UCSD-AML1 (cell line): ENCODE data around the gene ZNF655.
"Not testable (repeated sequence)": the region's sequence is repeated elsewhere in the genome, so short reads cannot be mapped to it uniquely, and the experiment has no call there.

Experiments
- DNase-seq: peaks from one replicate; lab custom pipeline; 2025; ENCODE audit not compliant: unreplicated experiment; lab: John Stamatoyannopoulos, UW

The ZNF655 gene

DNA sequence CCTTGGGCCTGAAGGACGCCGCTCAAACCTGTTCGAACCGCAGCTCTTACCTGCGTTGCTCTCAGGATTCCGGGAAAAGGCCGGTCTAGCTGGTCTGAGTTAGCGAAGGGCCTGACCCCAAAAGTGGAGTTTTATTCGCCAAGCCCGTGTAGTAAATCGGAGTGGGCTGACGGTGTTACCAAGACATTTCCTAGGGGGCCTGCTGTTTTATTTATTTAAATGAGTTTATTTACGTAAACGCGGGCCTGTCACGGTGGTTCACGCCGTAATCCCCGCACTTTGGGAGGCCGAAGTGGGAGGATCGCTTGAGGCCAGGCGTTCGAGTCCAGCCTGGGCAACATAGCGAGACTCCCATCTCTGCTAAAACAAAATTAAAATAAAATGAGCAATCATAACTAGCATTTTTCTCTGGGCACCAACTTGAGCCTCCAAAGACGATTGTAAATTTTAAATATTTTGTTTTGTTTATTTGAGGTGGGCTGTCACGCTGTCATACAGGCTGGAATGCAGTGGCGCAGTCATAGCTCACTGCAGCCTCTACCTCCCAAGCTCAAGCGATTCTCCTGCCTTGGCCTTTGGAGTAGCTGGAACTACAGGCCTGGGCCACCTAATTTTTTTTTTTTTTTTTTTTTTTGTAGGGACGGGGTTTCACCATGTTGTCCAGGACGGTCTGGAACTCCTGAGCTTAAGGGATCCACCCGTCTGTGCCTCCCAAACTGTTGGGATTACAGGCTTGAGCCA lies 903 bp downstream of the ZNF655 start:
- no peak for DNase-seq

DNA sequence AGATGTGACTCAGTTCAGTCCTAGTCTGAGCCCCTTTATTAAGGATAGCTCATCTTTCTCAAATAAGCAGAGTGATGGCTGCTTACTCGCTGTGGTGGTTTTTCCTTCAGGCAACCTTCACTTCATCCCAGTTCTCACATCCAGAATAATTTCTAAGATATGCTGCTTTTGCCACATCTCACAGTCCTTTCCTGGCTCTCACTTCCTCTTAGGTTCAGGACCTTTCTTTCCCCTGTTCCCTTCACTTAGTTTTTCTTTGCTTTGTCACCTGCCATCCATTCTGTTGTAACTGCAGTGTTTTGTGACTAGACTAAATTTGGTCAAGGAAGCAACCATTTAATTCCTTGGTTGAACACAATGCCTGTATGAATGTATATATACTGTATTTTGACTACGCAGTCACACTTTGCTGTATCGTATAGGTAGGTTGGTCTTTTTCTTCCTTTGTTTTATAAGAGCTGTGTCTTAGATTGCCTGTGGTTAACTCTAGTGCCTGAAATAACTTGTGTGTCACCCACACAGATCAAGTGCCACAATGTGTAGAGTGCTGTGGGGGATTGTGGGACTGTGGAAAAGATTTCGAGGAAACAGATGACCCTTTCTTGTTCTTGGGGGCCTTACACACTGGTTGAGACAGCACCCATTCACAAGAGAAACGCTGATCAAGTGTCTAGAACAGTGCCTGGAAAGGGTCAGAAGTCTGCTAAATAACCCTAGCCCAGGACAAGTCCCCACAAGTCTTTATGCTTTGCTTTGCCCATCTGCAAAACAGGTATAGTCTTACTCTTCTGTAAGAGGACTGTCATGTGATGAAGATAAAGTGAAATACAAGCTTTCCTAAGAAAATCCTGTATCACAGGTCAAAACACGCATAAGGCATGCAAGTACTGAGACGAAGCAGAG lies 2.6 kb downstream of the ZNF655 start:
- no peak for DNase-seq

DNA sequence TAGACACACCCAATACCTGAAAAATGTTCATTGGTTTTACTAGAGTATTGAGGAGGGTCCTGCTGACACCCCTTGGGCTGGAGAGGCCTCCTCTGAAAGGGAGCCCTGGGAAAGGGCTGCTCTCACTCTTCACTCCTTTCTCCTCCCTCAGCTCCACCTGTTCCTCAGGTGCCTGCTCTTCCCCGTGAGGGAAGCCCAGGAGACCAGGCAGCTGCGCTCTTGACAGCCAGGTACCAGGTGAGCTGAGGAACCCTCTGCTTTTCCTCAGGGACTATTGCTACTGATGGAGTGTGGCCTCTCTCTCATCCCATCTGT lies 3.3 kb downstream of the ZNF655 start:
- no peak for DNase-seq

DNA sequence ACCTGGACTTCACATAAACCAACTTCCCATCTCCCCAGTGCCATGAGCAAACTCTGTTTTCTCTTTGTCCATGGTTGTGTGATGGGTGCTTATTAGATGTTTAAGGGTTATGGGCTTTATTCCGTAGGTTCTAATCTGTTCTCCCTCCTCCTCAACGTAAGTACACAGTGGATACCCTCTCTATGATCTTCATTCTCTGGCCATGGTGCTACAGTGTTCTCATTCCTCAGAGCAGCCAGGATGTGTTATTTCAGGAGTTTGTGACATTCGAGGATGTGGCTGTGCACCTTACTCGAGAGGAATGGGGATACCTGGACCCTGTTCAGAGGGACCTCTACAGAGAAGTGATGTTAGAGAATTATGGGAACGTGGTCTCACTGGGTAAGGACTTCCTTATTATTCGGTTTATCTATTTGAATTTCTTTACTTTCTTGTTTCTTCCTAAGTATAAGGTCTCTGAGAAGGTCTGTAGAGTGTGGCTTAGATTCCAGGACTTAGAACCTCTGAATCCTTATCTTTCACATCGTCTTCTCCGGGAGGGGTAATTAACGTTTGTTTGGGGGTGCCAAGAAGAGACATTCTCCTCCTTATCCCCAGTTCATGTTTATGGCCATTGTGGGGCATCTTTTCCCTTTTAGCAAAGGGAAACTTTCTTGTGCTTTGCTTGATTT lies 3.8 kb downstream of the ZNF655 start:
- DNase-seq, result no peak

DNA sequence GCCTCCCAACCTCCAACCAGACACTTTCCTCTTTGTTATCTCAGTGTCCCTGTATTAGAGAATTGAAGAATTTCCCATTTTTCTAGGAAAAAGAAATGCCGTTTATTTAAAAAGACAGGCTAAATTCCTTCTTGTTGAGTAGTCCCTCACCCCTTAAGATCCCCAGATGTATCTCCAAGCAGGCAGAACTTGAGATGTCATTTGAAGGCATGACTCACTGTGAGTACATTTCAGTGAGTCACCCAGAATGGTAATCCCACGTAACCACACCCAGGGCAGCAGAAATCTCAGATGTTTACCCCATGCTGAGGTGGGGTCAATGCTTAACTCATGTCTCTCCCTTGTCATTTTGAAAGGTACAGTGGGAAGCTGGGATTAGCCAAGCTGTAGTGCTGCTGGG lies 4.4 kb downstream of the ZNF655 start:
- no peak for DNase-seq

DNA sequence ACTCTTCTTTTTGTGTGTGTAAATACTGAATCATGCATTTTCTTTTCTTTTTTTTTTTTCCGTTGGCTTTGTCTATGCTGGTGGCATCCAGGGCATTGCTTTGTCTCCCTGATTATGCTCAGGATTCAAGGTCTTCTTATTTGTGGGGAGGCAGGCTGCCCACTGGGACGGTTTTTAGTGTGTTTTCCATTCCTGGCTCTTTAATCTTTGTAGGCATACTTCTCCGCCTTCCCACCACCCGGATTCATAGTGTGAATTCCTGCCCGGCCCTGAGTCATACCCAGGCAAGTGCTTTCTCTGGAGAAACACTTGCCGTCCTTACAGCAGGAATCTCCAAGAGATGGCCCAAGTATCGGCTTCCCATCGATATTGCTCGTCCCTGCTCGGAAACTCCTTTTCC lies 5.2 kb downstream of the ZNF655 start:
- no peak for DNase-seq

DNA sequence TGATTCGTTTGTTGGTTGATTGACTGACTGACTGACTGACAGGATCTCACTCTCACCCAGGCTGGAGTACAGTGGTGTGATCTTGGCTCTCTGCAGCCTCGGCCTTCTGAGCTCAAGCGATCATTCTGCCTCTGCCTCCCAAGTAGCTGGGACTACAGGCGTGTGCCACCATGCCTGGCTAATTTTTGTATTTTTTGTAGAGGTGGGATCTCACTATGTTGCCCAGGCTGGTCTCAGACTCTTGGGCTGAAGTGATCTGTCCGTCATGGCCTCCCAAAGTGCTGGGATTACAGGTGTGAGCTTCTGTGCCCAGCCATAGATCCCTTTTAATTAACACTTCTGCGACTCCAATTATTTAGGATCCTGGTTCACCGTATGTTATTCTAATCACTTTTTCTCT lies 10.3 kb downstream of the ZNF655 start:
- not testable (repeated sequence) for DNase-seq

DNA sequence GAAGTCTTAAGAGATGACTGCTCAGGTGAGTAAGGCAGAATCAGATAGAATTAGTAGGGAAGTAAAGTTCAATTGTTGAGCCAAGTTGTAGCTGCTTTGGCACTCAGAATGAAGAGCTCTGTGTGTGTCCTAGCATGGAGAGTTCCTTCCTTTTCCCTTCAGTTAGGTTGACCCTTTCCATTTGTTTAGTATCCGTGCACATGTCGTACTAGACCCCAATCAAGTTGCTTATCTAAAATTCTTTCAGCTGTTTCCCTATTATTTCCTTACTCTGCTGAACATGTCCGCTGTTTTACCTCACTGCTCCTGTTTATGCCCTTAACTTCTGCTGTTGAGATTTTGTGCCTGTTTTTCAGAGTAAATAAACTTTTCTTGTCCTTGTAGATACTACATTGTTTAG lies 13.3 kb downstream of the ZNF655 start:
- no peak for DNase-seq

DNA sequence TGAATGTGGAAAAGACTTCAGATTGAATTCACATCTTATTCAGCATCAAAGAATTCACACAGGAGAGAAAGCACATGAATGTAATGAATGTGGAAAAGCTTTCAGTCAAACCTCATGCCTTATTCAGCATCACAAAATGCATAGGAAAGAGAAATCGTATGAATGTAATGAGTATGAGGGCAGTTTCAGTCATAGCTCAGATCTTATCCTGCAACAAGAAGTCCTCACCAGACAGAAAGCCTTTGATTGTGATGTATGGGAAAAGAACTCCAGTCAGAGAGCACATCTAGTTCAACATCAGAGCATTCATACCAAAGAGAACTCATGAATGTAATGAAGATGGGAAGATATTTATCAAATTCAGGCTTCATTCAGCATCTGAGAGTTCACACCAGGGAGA lies 14.8 kb downstream of the ZNF655 start:
- no peak for DNase-seq

DNA sequence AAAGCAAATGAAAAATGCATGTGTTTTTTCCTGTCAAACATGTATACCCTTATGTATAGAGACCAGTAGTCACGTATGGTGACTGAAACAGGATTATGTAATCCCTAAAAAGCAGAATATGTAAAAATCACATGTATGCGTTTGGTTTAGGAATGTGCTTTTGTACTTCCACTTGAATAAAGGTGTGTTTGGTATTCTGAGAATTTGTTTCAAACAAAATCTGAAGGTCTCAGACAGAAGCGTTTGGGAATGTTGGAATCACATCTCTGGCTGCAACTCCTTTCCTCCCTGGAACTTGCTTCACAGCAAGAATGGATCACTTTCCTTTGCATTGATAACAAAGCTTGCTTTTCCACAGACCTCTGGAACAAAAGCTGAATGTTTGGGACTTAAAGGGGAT lies 17.8 kb downstream of the ZNF655 start:
- no peak for DNase-seq

DNA sequence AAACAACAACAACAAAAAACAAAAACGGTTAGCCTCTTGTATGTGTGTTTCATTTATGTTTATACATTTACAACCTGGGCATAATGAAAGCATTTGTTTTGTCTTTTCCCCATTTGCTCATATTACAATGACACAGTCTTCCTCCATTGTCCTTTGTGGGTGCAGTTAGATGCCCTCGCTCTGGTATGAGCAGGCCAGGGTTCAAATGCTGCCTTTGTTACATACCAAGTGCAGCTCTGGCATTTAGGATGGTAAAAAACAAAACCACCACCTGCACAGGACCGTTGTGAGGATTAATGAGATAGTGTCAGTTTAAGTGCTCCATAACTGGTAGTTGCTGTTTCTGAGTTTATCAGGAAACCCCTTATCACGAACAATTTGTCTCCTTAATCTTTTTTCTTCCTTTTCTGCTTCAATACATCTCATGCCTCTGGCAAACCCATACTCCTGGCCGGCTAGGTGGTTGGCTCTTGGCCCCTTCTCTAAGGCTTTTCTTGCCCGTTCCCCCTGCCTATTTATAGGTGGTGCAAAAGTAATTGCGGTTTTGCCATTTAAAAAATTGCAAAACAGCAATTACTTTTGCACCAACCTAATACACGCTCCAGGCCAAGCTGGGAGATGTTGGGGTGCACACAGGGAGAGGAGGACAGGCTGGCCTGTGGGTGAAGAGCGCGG lies 21.0 kb downstream of the ZNF655 start:
- no peak for DNase-seq

DNA sequence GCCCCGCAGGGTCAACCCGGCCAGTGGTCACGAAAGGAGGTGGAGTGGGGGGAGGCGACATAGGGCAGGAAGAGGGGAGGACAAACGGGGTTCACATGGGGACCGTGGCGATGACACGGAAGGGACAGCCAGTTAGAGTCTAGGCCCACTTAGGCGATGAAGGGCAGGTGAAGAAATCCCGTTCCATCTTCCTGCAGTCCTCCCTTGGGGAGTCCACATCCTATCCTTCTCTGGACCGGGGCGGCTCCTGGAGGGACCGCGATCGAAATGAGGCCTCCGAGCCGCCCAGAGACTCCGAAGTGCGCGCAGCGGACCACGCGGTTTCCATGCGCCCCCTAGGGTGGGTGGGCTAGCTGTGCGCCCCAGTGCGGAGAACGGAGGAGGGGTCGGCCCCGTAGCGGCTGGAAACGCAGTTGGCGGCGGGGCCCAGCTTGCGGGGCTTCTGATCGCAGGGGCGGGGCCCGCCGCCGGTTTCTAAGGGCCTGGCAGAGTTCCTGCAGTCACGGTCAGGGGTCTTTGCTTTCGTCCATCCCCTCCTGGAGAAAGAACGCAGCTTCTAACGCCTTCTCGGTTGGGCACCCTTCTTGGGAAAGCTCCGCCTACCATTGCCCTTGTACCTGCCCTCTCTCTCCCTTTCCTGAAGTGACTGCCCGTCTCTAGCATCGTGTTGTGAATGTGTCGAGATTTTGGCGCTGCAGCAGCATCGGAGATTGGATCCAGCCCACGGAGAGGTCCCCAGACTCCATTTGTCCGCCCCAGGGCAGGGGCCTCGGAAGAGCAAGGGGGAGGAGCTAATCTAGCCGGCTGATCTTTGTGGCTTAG lies 21.7 kb downstream of the ZNF655 start:
- no peak for DNase-seq

DNA sequence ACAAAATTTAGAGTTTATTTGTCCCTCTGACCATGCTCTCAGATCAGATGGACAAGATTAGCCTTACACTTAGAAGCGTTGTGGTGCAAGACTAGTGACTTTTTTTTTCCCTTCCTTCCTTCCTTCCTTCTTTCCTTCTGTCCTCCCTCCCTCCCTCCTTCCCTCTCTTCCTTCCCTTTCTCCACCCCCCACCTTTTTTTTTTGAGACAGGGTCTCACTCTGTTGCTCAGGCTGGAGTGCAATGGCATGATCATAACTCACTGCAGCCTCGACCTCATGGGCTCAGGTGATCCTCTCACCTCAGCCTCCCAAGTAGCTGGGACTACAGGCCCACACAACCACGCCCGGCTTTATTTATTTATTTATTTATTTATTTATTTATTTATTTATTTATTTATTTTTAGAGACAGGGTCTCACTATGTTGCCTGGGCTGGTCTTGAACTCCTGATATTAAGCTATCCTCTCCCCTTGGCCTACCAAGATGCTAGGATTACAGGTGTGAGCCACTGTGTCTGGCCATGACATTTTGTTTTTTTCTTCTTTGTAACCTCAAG lies 22.4 kb downstream of the ZNF655 start:
- DNase-seq, result not testable (repeated sequence)

DNA sequence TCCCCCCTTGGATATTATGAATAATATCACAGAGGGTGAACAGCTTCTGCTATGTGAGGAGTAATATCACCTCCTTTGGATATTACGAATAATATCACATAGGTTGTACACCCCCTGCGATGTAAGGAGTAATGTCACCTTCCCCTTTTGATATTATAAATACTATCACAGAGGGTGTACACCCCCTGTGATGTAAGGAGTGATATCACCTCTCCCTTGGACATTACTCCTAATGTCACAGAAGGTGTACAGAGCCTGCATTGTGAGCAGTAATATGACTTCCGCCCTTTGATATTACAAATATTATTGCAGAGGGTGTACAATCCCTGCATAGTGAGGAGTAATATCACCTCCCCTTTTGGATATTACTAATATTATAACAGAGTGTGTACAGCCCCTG lies 30.4 kb downstream of the ZNF655 start:
- DNase-seq, result no peak

DNA sequence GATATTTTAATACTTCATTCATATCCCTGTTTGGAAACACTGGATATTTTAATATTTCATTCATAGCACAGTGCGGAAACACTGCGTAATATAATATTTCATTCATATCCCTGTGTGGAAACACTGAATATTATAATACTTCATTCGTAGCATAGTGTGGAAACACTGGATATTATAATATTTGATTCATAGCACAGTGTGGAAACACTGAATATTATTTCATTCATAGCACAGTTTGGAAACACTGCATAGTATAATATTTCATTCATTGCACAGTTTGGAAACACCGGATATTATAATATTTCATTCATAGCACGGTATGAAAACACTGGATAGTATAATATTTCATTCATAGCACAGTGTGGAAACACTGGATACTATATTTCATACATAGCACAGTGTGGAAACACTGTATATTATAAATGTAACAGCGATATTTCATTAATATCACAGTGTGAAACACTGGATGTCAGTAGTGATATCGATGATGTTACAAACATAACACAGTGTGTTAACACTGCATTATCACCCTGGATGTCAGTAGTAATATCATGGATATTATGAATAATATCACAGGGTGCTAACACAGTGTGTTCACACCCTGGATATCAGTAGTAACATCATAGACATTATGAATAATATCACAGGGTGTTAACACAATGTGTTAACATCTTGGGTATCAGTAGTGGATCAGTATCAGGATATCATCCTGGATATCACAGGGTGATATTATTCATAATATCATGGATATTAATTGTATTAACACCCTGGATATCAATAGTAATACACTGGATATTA lies 36.7 kb downstream of the ZNF655 start:
- no peak for DNase-seq

DNA sequence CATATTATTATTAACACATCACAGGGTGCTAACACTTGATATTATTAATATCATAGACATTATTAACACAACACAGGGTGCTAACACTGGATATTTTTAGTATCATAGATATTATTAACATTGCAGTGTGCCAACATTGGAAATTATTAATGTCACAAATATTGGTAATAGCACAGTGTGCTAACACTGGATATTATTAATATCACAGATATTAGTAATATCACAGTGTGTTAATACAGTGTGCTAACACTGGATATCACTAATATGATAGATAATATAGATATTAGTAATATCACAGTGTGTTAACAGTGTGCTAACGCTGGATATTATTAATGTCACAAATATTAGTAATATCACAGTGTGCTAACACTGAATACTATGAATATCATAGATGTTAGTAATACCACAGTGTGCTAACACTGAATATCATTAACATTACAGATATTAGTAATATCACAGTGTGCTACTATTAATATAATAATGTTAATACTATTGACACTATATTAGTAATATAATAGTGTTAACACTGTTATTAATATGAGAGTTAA lies 38.0 kb downstream of the ZNF655 start:
- DNase-seq, result no peak

DNA sequence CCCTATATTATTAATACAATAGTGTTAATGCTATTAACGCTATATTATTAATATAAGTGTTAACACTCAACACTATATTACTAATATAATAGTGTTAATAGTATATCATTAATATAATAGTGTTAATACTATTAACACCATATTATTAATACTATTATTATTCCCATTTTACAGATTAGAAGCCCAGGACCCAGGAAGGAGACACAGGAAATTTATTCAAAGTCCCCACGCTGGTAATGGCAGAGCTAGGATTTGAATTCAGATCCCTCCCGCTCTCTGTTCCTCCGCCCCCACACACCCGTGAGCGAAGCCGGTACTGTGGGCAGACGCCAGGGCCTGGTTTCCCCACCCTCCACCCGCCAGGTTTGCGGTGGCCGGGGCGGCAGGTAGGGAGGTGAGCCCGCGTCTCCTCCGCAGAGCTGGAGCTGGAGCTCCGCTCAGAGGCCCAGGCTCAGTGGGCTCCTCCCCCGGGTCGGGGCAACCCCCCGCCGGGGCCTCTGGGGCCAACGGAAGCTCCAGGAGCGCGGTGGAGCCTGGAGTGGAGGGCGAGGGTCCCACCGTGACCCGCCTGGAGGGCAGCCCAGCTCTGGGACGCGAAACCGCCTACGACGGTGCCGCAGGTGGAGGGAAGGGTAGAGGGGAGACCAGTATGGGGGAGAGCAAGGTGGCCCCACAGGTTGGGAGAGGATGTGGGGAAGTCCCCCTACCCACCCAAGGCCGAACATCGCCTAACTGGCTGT lies 39.5 kb downstream of the ZNF655 start, which contains the start of gene TMEM225B:
Gene TMEM225B, plus strand, starts transcription at position 506 of the 740 bp plus-strand sequence. CDS start 6,122 bp downstream, outside the sequence.
- DNase-seq, result no peak

DNA sequence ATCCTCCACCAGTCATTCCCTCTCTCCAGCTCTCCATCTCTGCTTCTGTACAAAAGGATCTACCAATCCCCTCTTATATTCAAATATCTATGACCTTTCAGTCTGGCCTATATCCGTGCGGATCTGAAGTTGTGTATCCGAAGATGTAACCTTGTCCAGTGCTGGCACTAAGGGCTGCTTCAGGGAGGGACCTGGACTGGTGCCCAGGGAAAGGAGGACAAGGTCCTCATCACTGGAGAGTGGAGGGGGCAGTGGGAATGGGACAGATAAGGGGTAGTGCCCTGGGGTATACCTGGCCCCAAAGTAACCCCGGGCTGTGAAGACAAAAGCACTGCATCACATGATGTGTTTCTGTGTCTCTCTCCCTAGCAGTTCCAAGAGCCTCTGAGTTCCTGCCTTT lies 41.4 kb downstream of the ZNF655 start:
- no peak for DNase-seq
